NCI-H146 treated with DMSO at 0.1 percent for 48 hours (cell line): ENCODE results near the gene IFT27.

ENCODE experiments used
- DNase-seq: peaks from one replicate; lab custom pipeline; 2025; ENCODE audit not compliant: unreplicated experiment; lab: John Stamatoyannopoulos, UW

Gene IFT27, protein sequence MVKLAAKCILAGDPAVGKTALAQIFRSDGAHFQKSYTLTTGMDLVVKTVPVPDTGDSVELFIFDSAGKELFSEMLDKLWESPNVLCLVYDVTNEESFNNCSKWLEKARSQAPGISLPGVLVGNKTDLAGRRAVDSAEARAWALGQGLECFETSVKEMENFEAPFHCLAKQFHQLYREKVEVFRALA

DNA sequence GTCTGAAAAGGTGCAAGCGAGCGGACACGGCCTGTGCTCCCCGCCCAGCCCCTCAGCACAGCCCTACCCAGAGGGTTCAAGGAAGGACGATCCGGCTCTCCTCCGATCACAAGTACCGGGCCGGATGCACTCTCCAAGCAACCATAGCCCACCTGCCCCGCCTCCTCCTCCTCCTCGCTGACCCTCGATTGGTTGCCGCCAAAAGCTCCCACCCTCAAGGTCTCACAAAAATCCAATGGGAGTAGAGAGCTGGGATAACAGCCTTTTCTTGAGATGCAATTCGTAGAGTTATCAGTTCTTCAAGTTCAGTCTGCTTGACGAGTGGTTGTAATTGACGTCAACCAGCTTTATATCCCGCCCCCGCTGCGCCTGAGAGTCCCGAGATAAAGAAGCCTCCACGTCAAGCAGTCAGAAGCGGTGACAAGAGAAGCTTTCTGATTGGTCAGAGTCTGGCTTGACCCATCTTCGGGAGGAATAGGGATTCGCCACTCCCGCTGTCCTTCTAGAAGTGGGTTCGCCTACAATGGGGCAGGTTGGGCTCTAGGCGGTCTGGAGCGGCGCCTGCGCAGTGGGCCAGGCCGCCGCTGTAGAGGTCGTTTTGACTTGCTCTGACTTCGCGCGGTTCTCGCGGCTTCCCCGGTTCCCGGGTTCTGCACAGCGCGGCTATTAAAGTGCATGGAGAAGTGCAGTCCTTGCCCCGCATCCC, at the start of gene IFT27:
TSS of gene IFT27 (minus strand) at position 156 of the 706 bp plus-strand sequence. CDS start 412 bp downstream, outside the sequence.
- DNase-seq, result no peak

DNA sequence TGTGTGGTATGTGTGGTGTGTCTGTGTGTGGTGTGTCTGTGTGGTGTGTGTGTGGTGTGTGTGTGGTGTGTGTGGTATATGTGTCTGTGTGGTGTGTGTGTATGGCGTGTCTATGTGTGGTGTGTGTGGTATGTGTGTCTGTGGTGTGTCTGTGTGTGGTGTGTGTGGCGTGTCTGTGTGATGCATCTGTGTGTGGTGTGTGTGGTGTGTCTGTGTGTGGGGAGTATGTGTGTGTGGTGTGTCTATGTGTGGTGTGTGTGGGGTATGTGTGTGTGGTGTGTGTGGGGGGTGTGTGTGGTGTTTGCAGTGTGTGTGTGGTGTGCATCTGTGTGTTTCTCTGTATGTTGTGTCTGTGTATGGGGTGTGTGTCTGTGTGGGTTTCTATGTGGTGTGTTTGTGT, 48.7 kb upstream of the IFT27 start:
- DNase-seq, result no peak

DNA sequence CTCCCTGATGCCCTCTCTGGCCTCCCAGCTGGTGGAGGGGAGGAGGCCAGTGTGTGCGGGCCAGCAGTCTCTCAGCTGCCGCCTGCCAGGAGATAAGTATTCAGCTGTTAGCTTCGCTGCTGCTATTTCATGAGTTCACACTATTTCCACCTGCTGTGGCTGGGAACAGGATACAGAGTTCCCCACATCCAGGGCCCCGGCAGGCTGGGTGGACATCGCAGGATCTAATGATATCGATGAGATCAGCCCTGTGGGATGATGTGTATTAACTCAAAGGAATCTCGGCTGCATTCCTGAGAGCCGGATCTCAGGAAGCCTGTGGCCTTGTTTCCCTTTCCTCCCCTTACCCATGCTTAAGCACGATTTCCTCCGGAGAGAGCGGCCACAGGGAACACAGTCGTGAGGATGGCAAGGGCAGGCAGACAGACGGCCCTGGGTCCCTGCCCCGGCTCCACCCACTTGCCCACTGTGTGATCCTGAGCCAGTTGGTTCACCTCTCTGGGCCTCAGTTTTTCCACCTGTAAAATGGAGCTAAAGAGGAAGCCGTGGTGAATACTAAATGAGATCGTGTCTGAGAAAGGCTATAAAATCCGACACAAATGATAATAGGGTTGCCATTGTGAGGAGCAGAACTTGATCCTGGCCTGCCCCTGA, 47.4 kb upstream of the IFT27 start:
- no peak for DNase-seq

DNA sequence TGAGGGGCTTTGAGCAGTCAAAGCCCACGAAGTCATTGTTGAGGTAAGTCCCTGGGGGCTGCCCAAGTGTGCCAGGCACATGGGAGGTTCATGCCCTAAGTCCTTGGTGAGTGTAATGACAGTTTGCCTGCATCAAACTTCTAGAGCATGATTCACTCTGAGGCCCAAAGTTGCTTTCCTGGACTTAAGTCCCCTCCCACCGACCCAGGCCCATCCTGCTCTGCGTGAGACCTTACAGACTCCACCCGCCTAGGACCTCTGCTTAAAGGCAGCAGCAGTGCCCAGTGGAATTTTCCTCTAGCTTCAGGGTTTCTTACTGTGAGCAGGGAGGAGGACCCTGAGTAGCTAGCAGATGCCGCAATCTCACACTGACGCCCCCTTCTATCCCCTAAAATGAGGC, 46.7 kb upstream of the IFT27 start:
- DNase-seq, result no peak

DNA sequence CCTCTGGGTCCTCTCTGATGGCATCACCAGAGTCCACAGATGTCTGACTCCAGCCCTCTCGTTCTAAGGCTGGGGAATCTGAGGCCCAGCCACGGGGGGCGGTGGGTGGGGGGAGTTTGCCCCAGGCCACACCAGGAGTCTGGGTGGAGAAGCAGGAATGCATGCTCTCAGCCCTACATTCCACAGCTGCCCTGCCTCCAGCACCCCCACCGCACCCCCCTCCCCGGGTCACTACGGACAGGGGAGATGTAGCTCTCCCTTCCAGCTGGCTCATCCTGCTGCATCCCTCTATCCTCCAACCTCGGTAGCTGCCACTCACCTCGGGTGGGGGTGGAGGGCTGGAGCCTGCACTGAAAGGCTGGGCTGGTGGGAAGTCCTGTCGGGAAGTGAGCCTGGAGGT, 43.2 kb upstream of the IFT27 start:
- no peak for DNase-seq

DNA sequence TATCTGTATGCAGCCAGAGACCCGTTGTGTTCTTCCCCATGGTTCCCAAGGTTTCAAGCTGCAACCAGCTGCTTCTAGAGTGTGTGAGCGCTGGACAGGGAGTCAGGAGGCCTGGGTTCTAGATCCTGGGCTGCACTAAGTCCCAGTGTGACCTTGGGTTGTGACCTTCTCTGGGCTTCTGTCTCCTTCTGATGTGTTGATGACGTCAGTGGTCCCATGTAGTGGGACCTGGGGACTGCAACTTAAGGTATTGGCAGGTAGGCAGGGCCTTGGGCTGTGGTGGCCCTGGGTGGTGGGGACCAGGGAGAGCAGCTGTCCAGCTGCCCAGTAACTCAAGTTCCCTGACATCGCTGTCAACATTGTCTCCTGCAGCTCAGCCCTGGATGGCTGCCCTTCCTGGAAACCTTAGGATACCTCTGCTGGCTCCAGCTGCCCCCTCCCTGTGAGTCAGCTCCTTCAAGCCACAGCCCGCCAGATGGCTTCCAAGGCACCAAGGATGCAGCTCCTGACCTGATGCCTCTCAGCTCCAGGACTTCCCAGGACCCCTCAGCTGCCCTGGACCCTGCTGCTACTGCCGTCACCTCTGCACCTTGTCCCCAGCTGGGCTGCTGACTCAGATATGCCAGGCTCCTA, 42.2 kb upstream of the IFT27 start:
- no peak for DNase-seq

DNA sequence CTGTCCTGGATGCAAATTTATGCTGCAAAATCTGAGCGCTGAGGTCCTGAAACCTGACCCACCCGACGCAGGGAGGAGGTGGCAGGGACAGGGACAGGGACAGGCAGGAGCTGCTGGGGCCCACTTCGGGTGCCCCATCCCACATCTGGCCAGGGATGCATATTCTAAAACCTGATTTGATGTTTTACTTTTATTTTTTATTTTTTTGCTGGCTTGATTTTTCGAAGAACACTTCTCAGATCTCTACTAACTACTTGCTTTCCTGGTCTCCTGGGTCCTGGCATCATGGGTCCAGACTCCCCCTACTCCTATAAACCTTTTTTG, 41.6 kb upstream of the IFT27 start:
- no peak for DNase-seq

DNA sequence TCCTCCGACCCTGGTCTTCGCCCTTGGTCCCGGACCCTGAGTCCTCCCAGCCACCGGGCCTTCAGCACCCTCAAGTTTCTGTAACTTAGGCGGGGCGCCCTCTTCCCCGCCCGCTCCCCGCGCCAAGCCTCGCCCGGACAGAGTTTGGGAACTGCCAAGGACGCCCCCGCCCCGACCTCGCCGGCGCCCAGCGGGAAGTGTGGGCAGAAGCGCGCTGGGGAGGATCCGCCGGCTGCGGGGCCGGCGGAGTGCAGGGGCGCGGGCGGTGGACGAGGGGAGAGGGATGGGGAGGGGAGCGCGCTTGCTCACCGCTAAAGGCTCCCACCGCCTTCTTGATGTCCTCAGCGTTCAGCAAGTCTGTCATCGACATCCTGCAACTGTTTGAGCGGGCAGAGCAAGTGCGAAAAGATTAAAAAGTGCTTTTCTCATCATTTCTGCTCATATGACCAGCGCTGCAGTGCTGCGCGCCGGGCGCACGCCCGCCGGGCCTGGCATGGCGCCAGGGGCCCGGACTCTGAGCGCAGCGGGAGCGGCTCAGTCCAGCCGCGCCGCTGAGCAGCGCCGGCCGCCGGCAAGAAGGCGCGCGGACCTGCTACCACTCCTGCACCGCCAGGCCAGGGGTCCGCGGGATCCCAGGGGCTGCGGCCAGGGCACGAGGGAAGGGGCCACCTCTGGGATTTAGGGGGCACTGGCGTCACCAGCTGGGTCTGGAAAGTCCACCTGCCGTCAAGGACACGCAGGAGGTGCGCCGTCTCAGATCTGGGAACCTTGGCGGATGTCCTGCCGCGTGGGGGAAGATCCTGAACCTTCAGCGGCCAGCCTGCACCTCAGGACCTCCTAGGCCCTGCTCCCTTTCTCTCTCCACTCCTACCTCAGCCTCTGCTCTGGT, 41.0 kb upstream of the IFT27 start, which contains the start of gene PVALB:
TSS of gene PVALB (minus strand) at position 400 of the 889 bp plus-strand sequence. CDS start at position 370, 30 bp downstream.
- DNase-seq, result no peak

DNA sequence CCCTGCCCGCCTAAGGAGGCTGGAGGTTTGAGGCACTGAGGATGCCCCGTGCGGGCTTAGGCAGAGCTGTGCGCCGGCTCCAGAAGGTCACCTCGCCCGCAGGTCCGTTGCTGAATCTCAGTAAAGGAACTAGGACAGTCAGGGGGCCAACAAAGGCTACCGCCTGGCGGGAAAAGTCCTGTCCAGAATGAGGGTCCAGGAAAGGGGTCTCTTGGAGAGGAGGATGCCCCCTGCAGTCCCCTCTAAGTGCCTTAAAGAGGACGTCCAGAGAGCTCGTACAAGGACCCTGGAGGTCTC, 40.4 kb upstream of the IFT27 start:
- no peak for DNase-seq

DNA sequence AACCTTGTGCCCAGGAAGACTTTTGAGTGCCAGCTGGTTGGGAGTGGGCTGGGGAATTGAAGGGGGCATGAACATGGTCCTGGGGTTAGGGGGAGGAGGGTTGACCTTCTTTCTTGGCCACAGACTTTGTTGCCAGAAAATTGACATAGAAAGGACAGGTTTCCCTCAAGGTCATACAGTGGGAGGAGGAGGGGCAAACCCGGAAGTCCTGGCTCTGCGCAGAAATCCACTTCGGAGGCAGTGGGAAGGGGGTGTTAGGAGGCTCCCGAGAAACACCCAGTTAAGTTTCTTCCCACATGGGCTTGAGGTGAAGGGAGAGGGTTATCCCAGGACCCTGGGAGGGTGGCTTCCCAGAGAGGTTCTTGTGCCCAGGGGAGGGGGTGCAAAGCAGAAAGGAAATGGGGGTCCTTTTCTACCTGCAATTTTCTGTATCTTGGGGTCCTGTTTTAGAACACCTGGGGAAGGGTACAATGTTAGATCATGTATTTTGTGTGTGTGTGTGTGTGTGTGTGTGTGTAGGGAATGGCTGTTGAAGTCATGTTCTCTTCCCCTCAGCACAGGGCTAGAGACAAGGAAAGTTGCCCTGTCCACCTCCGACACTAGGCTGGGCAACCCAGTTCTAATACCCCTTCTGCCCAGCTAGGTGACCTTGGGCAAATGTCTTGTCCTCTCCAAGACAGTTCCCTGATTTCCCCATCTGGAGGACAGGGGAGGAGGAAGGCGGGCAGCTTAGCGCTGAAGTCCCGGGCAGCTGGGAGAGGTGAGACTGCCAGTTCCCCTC, 39.8 kb upstream of the IFT27 start:
- no peak for DNase-seq

DNA sequence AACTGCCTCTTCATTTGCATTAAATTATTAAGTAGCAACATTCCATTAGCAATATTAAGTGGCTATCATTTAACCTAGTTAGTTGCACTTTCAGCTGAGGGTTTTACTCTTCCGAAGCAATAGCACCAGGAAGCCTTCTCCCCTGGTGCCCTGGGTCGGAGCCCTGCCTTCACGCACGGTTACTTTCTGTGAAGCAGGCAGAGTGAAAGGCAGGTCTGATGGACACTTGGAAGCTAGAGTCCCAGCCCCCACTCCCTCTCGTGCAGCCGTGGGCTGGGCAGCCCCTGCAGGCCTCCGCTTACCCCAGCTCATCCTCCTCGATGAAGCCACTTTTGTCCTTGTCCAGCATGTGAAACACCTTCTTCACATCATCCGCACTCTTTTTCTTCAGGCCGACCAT, 38.9 kb upstream of the IFT27 start:
- no peak for DNase-seq

DNA sequence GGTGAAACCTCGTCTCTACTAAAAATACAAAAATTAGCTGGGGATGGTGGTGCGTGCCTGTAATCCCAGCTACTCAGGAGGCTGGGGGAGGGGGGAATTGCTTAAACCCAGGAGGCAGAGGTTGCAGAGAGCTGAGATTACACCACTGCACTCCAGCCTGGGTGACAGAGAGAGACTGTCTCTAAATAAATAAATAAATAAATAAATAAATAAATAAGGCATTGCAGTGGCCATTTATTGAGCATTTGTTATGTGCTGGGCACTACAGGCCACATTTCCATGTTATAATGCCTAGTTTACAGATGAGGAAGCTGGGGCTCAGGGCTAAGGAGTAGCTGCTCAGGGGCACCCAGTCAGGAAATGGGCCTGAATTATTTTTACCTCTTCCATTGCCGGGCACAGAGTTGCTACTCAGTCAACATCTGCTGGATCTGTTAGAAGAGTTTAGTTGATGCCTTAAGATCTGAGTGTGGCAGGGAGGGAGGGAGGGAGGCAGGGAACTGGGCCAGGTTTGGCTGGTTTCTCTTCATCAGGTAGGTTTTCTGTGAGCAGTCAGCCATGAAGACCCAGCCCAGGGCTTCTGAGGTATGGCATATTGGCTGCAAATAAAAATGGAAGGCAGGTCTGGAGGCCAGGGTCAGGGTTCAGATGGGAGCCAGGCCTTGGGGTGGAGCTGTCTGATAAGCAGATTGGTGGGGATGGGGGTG, 35.3 kb upstream of the IFT27 start:
- DNase-seq, result no peak

DNA sequence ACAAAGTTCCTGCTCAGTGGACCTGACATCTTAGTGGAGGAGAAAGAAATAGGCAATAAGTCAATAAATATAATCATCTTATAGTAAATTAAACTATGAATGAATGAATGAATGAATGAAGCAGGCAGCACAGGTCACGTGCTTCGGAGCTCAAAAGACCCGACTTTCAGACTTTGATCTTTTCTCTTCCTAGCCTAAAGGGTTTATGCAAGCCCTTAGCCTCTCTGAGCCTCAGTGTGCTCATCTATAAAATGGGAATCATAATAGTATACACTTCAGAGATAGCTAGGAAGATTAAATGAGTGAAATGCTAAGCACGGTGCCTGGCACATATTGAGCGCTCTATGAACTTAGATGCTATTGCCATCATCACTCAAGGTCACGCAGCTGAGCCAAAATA, 33.4 kb upstream of the IFT27 start:
- no peak for DNase-seq

DNA sequence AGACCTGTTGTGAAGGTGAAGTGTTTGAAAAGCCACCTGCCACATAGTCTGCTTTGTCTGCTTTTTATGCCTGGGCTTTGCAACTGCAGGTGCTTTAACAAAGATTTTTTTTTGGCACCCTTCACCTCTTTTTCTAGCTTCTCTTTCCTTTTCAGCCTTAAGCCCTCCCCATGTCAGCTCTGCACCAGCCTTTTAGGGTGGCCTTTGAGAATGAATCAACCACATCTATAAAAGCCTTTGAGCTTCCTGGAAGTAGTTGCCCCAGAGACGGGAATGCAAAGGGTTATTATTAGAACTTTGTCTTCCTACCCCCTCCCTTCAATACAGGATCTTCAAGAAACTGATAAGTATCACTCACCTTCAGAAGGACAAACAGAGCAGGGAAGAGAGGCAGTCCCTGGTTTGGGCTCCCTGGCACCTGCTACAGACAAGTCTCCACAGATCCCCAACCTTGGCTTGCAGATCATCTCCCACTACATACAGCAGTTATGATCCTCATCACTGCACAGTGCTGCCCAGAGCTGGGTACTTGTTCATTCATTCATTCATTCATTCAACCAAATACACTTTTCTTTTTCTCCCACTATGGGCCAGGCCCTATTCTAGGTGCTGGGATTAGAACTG, 32.9 kb upstream of the IFT27 start:
- DNase-seq, result no peak

DNA sequence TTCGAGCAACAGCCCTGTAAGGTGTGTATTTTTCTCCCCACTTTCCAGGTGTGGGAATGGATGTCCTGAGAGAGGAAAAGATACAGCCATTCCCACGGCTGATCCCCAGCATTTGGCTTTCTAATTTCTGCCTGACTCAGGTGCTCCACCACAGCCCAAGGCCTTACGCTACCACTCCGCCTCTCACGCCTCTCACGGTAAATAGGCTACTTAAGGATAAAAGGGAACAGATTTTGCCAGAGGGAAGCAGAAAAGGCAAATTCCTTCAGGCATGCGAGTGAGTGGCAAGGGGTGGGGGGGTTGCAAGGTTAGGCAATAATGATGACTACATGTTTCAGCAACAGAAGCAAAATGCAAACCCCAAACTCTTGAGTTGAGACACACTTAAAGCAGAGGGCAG, 31.7 kb upstream of the IFT27 start:
- no peak for DNase-seq

DNA sequence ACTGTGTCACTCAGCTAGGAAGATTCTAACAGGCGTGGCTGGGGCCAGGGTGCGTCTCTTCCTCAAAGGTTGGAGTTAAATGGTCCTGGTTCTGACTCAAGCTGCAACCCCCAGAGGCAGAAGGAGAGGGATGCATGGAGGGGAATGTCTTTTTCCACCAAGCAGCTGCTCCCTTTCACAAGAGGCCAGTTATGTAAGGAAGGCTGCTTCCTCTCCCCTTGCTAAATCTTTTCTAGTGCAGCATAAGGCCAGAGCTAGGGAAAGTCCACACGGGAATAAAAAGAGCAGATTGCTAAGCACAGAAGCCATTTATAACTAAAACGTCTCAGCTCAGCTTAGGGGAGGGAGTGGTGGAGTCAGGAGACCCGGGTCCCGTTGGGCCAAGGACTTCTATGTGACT, 30.9 kb upstream of the IFT27 start:
- DNase-seq, result no peak

DNA sequence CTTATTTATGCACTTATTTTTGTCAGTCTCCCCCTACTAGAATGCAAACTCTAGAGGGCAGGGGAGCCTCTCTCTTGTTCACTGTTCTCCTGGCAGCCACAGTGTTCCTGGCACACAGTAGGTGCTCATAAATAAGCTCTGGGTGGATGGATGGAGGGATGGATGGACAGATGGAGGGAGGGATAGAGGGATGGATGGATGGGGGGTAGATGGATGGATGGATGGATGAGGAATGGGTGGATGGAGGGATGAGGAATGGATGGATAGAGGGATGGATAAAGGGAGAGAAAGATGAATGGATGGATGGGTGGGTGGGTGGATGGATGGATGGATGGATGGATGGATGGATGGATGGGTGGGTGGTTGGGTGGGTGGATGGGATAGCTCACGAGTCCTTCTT, 27.4 kb upstream of the IFT27 start:
- no peak for DNase-seq

DNA sequence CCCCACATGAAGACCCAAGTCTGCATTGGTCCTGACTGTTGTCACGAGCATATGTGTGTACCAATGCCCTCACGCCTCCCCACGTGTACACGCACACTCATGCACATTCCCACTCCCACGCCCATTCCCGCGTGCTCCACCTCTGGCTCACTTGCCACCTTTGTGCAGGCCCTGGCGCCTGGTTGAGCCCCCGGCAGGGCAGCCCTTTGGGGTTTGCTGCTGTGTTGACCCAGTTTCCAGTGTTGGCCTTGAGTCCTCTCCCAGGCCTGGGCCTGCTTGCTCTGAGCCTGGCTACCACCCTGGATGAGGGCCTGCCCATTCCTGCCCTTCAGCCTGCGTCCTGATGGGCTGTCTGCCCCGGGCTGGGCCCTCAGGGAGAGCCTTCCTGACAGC, 22.8 kb upstream of the IFT27 start:
- no peak for DNase-seq

DNA sequence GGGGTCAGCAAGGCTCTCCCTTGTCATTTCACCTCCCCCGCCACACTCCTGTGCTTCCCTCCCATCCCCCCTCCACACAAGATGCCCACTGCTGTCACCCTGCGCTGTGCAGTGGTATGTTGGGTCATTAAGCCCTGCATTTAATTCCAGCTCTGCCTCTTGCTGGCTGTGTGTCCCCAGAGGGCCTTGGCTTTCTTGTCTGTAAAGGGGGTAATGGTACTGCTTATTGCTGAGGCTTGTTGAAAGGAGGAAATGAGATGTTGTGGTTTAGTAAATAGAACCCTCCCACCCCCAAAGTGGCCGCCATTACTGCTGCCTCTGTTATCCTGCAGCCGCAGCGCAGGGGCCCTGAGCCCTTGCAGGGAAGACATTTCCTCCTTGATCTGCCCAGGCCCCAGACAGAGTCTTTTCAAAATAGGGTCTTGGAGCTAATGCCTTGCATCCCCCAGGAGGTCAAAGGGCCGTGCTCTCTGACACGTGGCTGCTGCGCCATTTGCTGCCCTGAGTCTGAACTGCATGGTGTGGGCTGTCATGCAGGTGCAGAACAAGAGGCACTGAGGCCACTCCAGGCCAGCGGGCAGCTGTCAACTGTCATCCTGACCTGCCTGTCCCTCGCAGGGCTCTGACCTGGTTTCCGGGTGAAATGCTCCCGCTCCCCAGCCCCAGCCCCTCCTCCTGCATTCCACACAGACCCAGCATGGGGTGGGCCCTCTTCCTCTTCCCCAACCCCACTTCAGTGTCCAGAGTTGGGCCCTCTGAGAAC, 22.2 kb upstream of the IFT27 start:
- no peak for DNase-seq
